Fibroblast of the aortic adventitia (primary cell): ENCODE results near the gene MIPOL1. TPM values are rescaled to one million over a fixed set of nuclear protein-coding genes. Genes with fewer than 3 reads are reported as not detected.

Source experiments
- DNase-seq: peaks from one replicate; pipeline ENCODE4 v3.0.0-alpha.2; 2010; ENCODE audit warnings: low read depth
- H3K4me3 ChIP-seq: 2 replicates; pipeline ENCODE4 v1.5.1; 2011; ENCODE audit warnings: low read depth, mild to moderate bottlenecking, control low read depth, low read length, moderate library complexity
- CTCF ChIP-seq: IDR thresholded peaks from 2 replicates; pipeline ENCODE4 v1.5.1; 2011; ENCODE audit warnings: mild to moderate bottlenecking, low read length, control low read depth, inconsistent platforms; ENCODE audit not compliant: insufficient read depth
- total RNA-seq: library from RNA; depleted of rRNA; stranded (reverse); fragments of >200 nt; gene quantifications from 2 replicates; pipeline ENCODE4 v1.2.3, GENCODE V29; 2012; ENCODE audit warnings: low replicate concordance

The MIPOL1 gene
- total RNA-seq, 1 donor = 12.5 TPM

GRCh38 chr14:37472906-37473305 is 275.2 kb downstream of the MIPOL1 start:
- no peak for DNase-seq
- H3K4me3 ChIP-seq = no peak overlapping the region
- no peak for TF ChIP-seq CTCF

GRCh38 chr14:37474191-37474590 is 276.5 kb downstream of the MIPOL1 start:
- H3K4me3 ChIP-seq = no peak overlapping the region
- TF ChIP-seq CTCF = no peak
- no peak for DNase-seq

- no peak for TF ChIP-seq CTCF
- no peak for DNase-seq
- no peak overlapping the region for H3K4me3 ChIP-seq
These were observed 282.9 kb downstream of the MIPOL1 start for GRCh38 chr14:37480446-37481290.

GRCh38 chr14:37482428-37482827 is 284.7 kb downstream of the MIPOL1 start:
- TF ChIP-seq CTCF = no peak
- no peak overlapping the region for H3K4me3 ChIP-seq
- DNase-seq = no peak

- no peak overlapping the region for H3K4me3 ChIP-seq
- DNase-seq = no peak
- no peak for TF ChIP-seq CTCF
These were observed 285.9 kb downstream of the MIPOL1 start for GRCh38 chr14:37483672-37484071.

- DNase-seq = no peak
These were observed 292.9 kb downstream of the MIPOL1 start for GRCh38 chr14:37490607-37491006.

More at GRCh38 chr14:37490607-37491006, 292.9 kb downstream of the MIPOL1 start:
- TF ChIP-seq CTCF = no peak
- H3K4me3 ChIP-seq = no peak overlapping the region
